Posterior cingulate gyrus (tissue), 11 donors: ENCODE data around the gene TSC22D4.
"Not testable (repeated sequence)": the region's sequence is repeated elsewhere in the genome, so short reads cannot be mapped to it uniquely, and the experiment has no call there.

Source experiments
- DNase-seq, 10 donors: peaks; one replicate each; pipeline versions ENCODE4 v3.0.0 to v3.0.0-alpha.2; 2020 to 2021; ENCODE audit warnings: mixed read lengths in 3 of 10
- intact Hi-C: fragments of 100-400 bp; cut with DNase I; formaldehyde crosslinking; loops from one replicate; pipeline ENCODE4 v1.15.1; 2023

TSC22D4 gene

DNA sequence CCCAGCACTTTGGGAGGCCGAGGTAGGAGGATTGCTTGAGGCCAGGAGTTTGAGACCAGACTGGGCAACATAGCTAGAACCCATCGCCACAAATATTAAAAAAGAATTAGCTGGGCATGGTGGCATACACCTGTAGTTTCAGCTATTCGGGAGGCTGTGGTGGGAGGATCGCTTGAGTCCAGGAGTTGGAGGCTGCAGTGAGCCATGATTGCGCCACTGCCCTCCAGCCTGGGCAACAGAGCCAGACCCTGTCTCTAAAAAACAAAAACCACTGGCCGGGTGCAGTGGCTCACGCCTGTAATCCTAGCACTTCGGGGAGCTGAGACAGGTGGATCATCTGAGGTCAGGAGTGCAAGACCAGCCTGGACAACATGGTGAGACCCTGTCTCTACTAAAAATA lies 25.2 kb downstream of the TSC22D4 start:
- intact Hi-C loops, DNase-seq: not testable (repeated sequence)

DNA sequence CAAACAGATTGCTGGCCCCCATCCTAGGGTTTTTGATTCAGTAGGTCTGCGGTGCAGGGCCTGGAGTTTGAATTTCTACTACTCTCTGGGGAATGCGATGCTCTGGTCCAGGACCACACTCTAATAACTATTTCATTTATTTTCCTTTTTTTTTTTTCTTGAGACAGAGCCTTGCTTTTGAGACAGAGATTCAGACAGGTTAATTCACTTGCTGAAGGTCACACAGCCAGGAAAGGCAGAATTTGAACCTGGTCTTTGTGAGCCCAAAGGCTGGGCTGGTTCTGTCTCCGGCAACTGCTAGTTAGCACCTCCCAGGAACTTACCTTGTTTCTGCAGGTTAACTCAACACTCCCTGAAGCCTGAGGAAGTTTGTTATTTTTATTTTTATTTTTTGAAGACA lies 26.5 kb downstream of the TSC22D4 start:
- no peak for DNase-seq
- intact Hi-C loops = no loop called here

DNA sequence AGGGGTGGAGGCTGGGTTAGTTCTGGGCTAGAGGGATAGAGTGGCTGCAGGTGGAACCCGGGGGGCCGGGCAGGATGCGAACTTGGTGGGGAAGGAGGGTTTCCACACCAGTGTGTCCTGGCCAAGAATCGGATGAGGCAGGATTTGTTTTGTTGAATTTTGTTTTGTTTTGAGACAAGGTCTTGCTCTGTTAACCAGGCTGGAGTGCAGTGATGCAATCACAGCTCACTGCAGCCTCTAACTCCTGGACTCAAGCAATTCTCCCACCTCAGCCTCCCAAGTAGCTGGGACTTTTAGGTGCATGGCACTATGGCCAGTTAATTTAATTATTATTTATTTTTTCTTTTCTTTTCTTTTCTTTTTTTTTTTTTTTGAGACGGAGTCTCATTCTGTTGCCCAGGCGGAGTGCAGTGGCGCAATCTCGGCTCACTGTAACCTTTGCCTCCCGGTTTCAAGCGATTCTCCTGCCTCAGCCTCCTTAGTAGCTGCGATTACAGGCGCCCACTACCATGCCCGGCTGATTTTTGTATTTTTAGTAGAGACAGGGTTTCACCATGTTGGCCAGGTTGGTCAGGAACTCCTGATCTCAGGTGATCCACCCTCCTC lies 29.7 kb downstream of the TSC22D4 start:
- intact Hi-C loops = no loop called here
- DNase-seq = no peak

DNA sequence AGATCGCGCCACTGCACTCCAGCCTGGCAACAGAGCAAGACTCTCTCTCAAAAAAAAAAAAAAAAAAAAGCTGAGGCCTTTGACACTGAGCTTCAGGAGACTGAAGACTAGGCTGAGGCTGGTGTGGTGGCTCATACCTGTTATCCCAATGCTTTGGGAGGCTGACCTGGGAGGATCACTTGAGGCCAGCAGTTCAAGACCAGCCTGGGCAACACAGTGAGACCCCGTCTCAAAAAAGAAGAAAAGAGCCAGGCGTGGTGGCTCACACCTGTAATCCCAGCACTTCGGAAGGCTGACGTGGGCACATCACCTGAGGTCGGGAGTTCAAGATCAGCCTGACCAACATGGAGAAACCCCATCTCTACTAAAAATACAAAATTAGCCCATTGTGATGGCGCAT lies 31.7 kb downstream of the TSC22D4 start:
- intact Hi-C loops = not testable (repeated sequence)
- DNase-seq = peak in 3 of 10 donors; percentile 4 to 55 (median 46)

DNA sequence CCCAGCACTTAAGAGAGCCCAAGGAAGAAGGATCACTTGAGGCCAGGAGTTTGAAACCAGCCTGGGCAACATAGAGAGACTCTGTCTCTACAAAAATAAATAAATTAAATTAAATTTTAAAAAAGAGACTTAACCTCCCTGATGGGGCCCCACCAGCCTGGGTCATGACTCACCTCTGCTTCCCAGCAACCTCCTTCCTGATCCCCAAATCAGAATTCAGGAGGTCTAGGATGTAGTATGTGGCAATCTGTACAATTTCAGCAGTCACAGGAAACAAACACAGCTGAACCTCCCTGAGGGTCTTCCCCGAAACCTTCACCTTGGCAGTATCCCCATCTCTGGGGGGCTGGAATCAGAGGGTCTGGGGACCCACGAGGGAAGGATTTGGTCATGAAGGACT lies 33.0 kb downstream of the TSC22D4 start:
- intact Hi-C loops = no loop called here
- peak in 1 of 10 donors; percentile 27 for DNase-seq

DNA sequence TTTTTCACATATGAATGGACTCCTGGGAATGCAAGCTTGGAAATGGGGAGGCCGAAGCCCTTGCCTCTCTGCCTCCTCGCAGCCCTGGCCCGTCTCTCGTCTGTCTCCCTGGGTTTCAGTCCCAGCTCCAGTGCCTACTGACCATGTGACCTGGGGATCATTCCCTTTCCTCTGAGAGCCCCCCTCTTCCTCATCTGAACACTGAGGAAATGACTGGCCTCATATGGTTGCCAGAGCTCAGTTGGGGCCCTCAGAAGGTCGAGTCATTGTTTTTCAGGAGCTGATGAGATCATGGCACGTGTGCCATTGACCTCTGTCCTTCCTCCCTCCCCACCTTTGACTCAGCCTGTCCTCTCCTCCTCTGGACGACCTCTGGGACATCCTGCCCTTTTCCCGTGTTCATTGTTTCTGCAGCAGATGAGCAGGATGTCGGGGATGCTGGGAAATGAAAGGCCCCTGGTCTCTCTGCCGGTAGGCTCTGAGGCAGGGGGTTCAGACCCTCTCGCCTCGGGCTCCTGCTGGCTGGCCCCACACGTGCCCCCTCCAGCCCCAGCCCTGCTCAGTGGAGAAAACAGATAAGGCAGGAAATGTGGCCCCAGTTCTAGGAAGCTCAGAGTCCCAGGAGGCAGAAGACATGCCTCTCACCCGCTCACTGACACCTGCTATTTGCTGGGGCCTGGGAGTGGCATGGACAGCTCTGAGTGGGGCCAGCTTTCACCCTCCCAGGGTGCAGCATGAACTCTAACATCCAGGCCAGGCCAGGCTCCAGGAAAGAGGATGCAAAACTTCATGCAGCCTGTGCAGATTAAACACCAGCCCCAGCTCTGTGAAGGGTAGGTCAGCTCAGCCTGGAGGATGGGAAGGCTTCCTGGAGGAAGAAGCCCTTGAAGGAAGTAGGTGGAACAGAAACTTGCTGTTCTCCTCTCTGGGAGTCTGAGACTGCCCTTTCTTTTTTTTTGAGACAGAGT lies 34.4 kb downstream of the TSC22D4 start:
- intact Hi-C loops = no loop called here
- DNase-seq = peak in 2 of 10 donors; percentile 40 to 50

DNA sequence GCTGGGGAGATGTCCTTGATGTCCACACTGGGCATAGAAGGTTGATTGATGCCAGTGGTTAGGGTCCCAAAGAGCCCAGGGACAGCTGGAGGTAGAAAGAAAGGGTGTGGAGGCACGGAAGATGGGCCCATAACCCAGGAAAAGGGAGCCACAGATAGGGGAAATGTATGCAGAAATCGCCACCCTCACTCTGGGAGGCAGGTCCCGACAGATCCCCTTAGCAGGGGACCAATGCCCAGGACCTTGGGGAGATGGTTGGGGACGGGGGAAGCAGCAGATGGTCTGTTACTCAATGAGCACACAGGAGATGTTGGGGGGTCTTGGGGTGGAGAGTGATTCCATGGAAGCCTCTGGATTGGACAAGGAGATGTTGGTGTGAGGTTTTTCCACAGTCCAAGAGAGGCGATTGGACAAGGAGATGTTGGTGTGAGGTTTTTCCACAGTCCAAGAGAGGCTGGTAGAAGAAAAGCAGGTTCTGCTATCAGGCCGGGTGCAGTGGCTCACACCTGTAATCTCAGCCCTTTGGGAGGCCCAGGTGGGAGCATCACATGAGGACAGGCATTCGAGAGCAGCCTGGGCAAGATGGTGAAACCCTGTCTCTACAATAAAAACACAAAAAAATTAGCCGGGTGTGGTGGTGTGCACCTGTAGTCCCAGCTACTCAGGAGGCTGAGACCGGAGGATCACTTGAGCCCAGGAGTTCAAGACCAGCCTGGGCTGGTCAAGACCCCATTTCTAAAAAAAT lies 35.7 kb downstream of the TSC22D4 start:
- DNase-seq = peak in 1 of 10 donors; percentile 37
- intact Hi-C loops = no loop called here

DNA sequence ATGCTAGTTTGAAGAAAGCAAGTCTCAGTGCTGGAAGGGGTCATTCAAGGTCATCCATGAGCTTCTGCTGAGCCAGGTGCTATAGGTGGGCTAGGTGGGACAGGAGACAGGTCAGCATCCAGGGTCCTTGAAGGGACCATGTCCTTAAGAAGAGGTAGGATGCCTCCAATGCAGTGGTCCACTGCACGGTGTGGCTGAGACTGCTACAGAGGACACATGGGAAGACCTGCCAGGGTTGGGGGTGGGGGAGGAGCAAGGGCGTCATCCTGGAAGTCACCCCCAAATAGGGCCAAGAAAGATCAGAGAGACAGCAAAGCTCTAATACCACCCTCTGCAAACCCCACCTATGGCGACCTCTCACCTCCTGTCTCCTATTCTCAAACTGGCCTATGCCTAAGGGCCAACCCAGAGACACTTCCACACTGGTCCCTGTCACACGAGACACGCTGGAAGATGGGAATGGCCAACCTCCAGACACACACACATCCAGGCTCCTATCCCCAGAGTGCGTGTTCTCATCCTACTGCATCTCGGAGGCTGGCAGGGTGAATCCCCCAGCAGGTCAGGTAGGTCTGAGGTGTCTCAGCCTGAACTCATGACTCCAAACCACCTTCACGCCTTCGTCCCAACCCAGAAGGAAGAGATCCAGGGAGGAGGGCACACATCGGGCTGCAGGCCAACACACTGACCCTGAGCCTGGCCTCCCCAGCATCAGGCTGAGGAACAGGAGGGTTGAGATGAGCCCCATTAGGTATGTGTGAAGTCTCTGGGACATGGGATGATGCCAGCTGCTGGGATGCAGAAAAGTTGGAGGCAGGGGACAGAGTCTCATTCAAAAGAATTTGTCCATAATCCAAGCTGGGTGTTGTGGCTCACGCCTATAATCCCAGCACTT lies 37.1 kb downstream of the TSC22D4 start:
- intact Hi-C loops = no loop called here
- DNase-seq = peak in 1 of 10 donors; percentile 53

DNA sequence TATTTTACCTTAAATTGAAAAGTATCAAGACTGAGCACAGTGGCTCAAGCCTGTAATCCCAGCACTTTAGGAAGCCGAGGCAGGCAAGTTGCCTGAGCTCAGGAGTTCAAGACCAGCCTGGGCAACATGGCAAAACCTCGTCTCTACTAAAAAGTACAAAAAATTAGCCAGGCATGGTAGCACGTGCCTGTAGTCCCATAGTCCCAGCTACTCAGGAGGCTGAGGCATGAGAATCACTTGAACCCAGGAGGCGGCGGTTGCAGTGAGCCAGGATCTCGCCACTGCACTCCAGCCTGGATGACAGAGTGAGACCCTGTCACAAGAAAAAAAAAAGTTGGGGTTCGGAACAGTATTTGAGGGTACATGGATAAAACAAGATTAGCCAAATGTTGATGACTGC lies 39.8 kb downstream of the TSC22D4 start:
- intact Hi-C loops = not testable (repeated sequence)
- DNase-seq = peak in 2 of 10 donors; percentile 31 to 45

DNA sequence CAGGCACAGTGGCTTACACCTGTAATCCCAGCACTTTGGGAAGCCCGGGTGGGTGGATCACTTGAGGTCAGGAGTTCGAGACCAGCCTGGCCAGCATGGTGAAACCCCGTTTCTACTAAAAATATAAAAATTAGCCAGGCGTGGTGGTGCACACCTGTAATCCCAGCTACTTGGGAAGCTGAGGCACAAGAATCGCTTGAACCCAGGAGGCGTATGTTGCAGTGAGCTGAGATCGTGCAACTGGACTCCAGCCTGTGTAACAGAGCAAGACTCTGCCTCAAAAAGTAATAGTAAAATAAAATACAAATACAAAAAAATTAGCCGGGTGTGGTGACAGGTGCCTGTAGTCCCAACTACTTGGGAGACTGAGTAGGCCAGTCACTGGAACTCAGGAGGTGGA lies 40.3 kb downstream of the TSC22D4 start:
- intact Hi-C loops = not testable (repeated sequence)
- peak in 2 of 10 donors; percentile 8 to 15 for DNase-seq

DNA sequence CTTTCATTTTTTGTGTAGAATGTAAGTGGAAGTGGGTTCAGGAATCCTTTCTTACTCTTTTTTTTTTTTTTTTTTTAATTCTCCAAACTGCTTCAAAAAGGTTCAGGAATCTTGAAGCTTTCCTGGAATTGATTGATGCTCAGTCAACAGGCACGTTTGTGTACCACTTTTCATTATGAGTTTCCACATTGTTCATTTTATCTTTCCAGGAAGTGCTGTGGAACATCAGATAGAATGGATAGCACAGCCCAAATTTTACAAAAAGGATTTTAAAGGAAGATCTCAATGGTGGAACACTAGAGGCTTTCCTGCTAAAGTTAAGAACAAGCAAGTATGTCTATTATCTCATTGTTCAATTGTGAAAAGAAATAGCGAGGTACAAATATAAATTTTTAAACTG lies 40.8 kb downstream of the TSC22D4 start:
- intact Hi-C loops = no loop called here

DNA sequence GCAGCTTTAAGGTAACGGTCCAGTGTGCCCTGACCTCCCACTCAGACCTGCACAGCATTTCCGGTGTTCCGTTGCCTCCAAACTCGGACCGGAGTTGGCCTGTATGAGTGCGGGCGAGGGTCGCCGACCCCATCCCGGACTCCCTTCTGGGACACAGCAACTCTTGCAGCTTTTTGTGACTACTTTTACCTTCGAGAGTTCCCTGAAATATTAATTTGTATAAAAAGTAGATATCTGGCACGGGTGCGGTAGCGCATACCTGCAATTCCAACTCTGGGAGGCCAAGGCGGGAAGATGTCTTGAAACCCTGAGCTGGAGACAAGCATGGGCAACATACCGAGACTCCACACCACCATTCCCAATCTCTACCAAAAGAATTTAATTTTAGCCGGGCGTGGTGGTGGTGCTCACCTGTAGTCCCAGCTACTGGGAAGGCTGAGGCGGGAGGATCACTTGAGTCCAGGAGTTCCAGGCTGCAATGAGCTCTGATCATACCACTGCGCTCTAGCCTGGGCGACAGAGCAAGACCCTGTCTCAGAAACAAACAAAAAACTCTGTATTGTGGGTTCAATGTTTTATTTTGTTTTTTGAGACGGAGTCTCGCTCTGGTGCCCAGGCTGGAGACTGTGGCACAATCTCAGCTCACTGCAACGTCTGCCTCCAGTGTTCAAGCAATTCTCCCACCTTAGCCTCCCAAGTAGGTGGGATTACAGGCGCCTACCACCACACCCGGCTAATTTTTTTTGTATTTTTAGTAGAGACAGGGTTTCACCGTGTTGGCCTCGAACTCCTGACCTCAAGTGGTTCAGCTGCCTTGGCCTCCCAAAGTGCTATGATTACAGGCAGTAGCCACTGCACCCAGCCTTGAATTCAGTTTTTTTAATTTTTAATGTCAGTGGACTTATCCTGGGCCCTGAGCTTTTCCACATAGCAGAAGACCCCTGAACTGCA lies 41.6 kb downstream of the TSC22D4 start:
- intact Hi-C loops = no loop called here
- peak in 2 of 10 donors; percentile 68 to 70 for DNase-seq

More for the DNA sequence above, 40.8 kb downstream of the TSC22D4 start:
- no peak for DNase-seq

DNA sequence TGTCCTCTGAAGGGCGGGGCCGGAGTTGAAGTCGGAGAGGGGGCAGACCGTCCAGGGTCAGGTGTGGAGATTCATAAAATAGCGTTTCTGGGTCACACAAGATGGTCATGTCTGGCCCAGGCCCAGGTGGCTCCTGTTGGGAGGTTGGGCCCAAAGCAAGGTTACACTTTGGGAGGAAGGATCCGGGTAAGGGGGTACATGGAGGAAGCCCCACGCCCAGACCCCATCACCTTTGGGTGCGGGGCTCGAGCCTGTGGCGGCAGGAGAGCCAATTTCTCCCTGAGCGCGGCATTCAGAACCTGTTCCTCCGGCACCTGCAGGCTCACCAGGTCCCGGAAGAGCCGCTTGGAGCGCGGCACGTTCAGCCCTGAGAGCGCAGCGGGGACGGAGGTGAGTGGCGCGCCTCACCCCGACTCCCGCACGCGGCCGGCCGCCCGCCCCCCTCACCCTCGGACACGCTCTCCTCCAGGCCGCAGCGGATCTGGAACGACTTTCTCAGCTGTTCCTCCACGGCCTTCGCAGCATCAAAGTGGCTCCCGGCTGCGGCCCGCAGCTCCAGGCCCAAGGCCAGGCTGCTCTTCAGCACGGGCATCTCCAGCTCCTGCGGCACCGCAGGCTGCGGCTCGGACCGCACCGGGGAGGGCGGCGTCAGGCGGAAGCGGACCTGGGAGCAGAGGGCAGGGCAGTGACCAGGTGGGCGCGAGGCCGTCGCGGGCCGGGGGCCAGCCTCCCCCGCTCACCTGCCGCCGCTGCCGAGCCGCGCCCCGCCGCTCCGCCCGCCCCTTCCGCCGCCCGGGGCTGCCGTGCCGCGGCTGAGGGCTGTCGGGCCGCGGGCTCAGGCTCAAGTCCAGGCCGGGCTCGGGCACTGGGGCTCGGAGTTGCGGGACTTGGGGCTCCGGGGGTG lies 43.4 kb downstream of the TSC22D4 start:
- intact Hi-C loops = no loop called here
- DNase-seq = peak in 2 of 10 donors; percentile 10 to 73

DNA sequence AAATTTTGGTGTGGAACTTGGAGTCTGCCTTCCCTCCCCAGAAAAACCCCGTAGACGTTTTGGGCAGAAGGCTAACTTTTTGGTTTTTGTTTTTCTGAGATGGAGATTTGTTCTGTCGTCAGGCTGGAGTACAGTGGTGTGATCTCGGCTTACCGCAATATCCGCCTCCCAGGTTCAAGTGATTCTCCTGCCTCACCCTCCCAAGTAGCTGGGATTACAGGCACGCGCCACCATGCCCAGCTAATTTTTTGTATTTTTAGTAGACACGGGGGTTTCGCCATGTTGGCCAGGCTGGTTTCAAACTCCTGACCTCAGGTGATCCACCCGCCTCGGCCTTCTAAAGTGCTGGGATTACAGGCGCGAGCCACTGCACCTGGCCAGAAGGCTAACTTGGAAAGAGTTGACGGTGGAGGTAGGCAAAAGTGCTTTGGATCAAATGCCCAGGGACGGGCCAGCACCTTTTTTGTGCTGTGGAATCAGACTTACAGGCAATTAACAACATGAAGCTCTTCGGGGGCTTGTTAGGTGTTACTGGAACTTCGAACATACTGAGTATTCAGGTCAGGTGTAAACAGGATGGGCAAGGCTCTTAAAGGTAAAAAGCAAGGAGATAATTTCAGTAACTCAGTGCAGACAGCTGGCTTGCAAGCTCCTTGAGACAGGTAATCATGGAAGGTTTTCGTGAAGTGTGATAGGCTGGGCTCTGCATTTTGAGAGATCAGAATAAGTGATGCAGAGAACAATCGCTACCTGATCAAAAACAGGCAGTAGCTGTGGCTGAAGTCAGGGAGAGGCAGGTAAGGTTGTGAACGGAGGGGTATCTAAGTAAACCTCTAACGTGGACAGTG lies 44.5 kb downstream of the TSC22D4 start:
- no peak for DNase-seq
- intact Hi-C loops = no loop called here

DNA sequence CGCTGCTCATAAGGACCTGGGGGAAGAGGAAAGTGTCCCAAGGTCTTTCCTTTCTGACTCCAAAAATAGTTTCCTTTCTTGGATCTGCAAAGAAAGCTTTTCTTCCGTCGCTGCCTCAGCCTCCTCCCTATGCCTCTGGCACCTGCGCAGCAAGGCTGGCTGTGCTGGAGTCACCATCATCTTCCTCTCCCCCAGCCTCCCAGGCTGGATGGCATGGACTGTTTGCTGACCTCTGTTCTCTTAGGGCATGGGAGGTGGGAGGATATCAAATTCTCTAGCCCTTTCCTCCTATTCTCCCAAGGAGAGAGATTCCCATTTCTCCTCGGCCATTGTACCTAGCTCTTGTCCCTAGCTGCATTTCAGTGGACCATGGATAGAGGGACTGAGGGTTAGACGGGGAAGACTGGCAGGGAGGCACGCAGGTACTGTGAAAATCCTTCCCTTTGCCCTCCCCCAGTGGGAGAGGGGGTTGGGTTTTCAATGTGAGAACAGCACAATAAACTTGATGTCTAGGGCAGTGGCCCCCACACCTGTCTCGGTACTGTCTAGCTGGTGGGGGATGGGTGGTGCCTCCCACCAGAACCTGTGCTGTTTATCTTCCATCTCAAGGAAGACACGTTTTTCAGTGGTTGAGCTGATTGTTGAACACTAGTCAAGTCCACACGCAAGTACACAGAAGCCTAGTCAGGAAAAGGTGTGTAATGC lies 45.3 kb downstream of the TSC22D4 start:
- no peak for DNase-seq

DNA sequence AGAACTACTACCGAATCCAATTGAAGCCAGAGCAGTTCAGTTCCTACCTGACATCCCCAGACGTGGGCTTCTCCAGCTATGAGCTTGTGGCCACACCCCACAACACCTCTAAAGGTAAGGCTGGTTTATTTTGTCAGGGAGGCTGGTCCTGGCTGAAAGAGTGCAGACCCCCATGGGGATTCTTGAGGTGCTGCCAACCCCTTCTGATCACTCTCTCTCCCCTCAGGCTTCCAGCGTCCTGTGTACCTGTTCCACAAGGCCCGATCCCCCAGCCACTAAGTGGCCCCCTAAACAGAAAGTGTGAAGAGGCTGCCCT lies 45.8 kb downstream of the TSC22D4 start:
- intact Hi-C loops = no loop called here
- no peak for DNase-seq

More for the DNA sequence above, 45.3 kb downstream of the TSC22D4 start:
- intact Hi-C loops = no loop called here
